Spleen (tissue), 11 donors: Measurements from ENCODE around the gene DUSP15. TPM values are rescaled to one million over a fixed set of nuclear protein-coding genes. Genes with fewer than 3 reads are reported as not detected.

Experiments used
- DNase-seq: peaks from one replicate; pipeline ENCODE4 v3.0.0-alpha.2; 2020
- H3K27ac ChIP-seq, 8 donors: fragments of 200-600 bp; sonication (generic) in 7 of 8; 1 replicate in 4 of 8; 2 replicates in 4 of 8; pipeline versions ENCODE4 v1.5.0 to v1.8.0; 2016 to 2021; ENCODE audit warnings: inconsistent platforms in 4 of 8, mild to moderate bottlenecking in 4 of 8, moderate library complexity in 1 of 8
- H3K27me3 ChIP-seq, 7 donors: fragments of 200-600 bp; sonication (generic) in 6 of 7; replicated peaks in 1 of 7; 1 replicate in 4 of 7; 2 replicates in 3 of 7; pipeline versions ENCODE4 v1.5.0 to v1.8.0; 2016 to 2021; ENCODE audit warnings: inconsistent platforms in 3 of 7, mild to moderate bottlenecking in 1 of 7
- H3K36me3 ChIP-seq, 6 donors: fragments of 200-600 bp; sonication (generic) in 5 of 6; 1 replicate in 4 of 6; 2 replicates in 2 of 6; pipeline versions ENCODE4 v1.5.0 to v1.8.0; 2016 to 2021; ENCODE audit warnings: inconsistent platforms in 2 of 6
- H3K4me1 ChIP-seq, 6 donors: fragments of 200-600 bp; sonication (generic) in 5 of 6; 1 replicate in 3 of 6; 2 replicates in 3 of 6; pipeline versions ENCODE4 v1.5.0 to v1.8.0; 2016 to 2021; ENCODE audit warnings: inconsistent platforms in 3 of 6
- H3K4me3 ChIP-seq, 8 donors: fragments of 200-600 bp; sonication (generic) in 7 of 8; 1 replicate in 4 of 8; 2 replicates in 4 of 8; pipeline versions ENCODE4 v1.5.0 to v1.8.0; 2016 to 2021; ENCODE audit warnings: inconsistent platforms in 4 of 8, mild to moderate bottlenecking in 4 of 8, moderate library complexity in 2 of 8
- H3K9me3 ChIP-seq, 8 donors: fragments of 200-600 bp; sonication (generic) in 7 of 8; 1 replicate in 4 of 8; 2 replicates in 4 of 8; pipeline versions ENCODE4 v1.5.0 to v1.8.0; 2016 to 2021; ENCODE audit warnings: inconsistent platforms in 4 of 8
- POLR2A ChIP-seq, 3 donors: fragments of 450-650 bp; IDR thresholded peaks; one replicate each; pipeline ENCODE4 v1.5.1; 2017; ENCODE audit warnings: antibody characterized with exemption in 3 of 3, mild to moderate bottlenecking in 1 of 3
- POLR2AphosphoS5 ChIP-seq, 3 donors: sonication (generic); formaldehyde crosslinking; IDR thresholded peaks; one replicate each; pipeline ENCODE4 v1.5.1; 2017; ENCODE audit warnings: antibody characterized with exemption in 3 of 3
- WGBS, 5 donors: extraction: QIAGEN DNeasy Blood & Tissue Kit in 3 of 5; methylation state at CpG; one replicate each; pipeline versions ENCODE4 v1.1.5 to v1.1.7; 2013 to 2018; 5-methylcytosine and 5-hydroxymethylcytosine counted together
- intact Hi-C: fragments of 100-400 bp; cut with DNase I; formaldehyde crosslinking; loops from one replicate; pipeline ENCODE4 v1.15.0; 2023; ENCODE audit warnings: low total_unique reads
- polyA plus RNA-seq, 3 donors: library from polyadenylated mRNA; stranded (reverse); fragments of 200-250 nt; gene quantifications; one replicate each; pipeline ENCODE4 v1.2.1, GENCODE V29; 2013
- small RNA-seq, 4 donors: library from RNA; depleted of rRNA; stranded (forward); fragments of <200 nt; gene quantifications; one replicate each; pipeline ENCODE3, GENCODE V24; 2016
- total RNA-seq, 7 donors: library from RNA; depleted of rRNA in 3 of 7; stranded (reverse); fragments of >200 nt in 3 of 7; fragmentation: NEBNext Ultra II Directional in 4 of 7; extraction: Animal tissue kit (Norgen Biotek cat#: 25700) in 4 of 7; gene quantifications; one replicate each; pipeline versions ENCODE4 v1.1.0 to v1.2.1, GENCODE V29; 2016 to 2021
- TF ChIP-seq, protein P1 (sequence below), 11 experiments: fragments of 200-600 bp in 7 of 11; fragments of 450-650 bp in 4 of 11; sonication (generic) in 4 of 11; IDR thresholded peaks in 8 of 11; conservative IDR thresholded peaks in 3 of 11; 1 replicate in 7 of 11; 2 replicates in 4 of 11; pipeline versions ENCODE4 v1.4.0 to v1.8.0; 2016 to 2021; ENCODE audit warnings: antibody characterized with exemption in 11 of 11, inconsistent platforms in 4 of 11, mild to moderate bottlenecking in 1 of 11
- donor health status: healthy with polysubstance abuse.
- donor health status: DM: no; HTN: no; CAD: no; lungs with moderate emphysema.
- donor health status: DM: no; HTN: no; CAD: no.
- donor health status: Bipolar disorder and iron deficiency.
- donor health status: healthy.
- donor health status: DM: no; HTN: no; CAD: no.
- donor health status: DM: yes; HTN: yes; CAD: no.

The DUSP15 gene
- total and polyA plus RNA-seq, 10 donors = 0.69 to 7.3 (median 2.3) TPM

DNA sequence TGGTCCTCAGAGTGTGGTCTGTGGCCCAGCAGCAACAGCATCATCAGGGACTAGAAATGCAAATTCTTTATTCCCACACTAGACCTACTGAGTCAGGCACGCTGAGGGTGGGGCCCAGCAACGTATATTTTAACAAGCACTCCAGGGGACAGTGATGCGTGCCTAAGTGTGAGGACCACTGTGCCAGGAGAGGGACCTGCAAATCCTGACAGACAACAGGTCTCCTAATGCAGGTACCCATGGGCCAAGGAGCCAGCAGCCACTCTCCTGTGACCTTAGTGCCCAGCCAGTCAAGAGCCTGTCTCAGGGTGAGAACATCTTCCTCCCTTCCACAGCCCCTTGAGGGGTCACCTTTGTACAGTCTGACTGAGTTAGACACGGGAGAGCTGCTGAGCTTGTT, 59.1 kb downstream of the DUSP15 start:
- Histone ChIP-seq H3K36me3 (peaks cover 0 to 6% (median 0%) of the 10 kb centered on the region in 6 donors), H3K4me3 (no peak overlapping the region), H3K4me1 (peaks cover 7 to 41% (median 25%) of the 10 kb centered on the region in 6 donors), H3K9me3 (no peaks in the 10 kb centered on the region), H3K27ac (no peak overlapping the region), H3K27me3 (no peaks in the 10 kb centered on the region)
- no peak for DNase-seq
- WGBS, 5 donors = 90 to 95% (median 93%) methylated on average over 4 of the region's 4 CpGs
- no peak for TF ChIP-seq POLR2AphosphoS5 (IDR thresholded peaks at IDR 0.05)
- no peak for TF ChIP-seq POLR2A (IDR thresholded peaks at IDR 0.05)
- TF ChIP-seq, protein P1, sequence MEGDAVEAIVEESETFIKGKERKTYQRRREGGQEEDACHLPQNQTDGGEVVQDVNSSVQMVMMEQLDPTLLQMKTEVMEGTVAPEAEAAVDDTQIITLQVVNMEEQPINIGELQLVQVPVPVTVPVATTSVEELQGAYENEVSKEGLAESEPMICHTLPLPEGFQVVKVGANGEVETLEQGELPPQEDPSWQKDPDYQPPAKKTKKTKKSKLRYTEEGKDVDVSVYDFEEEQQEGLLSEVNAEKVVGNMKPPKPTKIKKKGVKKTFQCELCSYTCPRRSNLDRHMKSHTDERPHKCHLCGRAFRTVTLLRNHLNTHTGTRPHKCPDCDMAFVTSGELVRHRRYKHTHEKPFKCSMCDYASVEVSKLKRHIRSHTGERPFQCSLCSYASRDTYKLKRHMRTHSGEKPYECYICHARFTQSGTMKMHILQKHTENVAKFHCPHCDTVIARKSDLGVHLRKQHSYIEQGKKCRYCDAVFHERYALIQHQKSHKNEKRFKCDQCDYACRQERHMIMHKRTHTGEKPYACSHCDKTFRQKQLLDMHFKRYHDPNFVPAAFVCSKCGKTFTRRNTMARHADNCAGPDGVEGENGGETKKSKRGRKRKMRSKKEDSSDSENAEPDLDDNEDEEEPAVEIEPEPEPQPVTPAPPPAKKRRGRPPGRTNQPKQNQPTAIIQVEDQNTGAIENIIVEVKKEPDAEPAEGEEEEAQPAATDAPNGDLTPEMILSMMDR (IDR thresholded peaks at IDR 0.05 in 8 of 11, conservative IDR thresholded peaks at IDR 0.05 in 3 of 11) = no peak
- intact Hi-C loops = no loop called here

Small RNAs within 50 kb of the gene (small RNA-seq; reads per million reads assigned to genes)
- gene RNU1-94P = 0 to 0.14 (median 0) reads per million in 4 donors

Other genes with a start within 250 kb of the DUSP15 start
- gene COX4I2, start 232.6 kb downstream of the DUSP15 start, total RNA-seq = 1 to 10 TPM in 3 of 7 donors, not detected in 4; 1.1 to 1.5 (median 1.5) TPM
- gene COX4I2, start 232.6 kb downstream of the DUSP15 start, polyA plus RNA-seq = 1 to 10 TPM; 1.9 to 4.6 (median 2.0) TPM
- gene BCL2L1, start 147.7 kb downstream of the DUSP15 start, total RNA-seq = 100 to 1,000 TPM in 4 of 7 donors, 10 to 100 TPM in 3; 70.2 to 167 (median 107) TPM
- 10 to 100 TPM; 18.7 to 55.5 (median 22.7) TPM for gene BCL2L1, start 147.7 kb downstream of the DUSP15 start, polyA plus RNA-seq
- 10 to 100 TPM in 3 of 7 donors, 1 to 10 TPM in 4; 2.6 to 16.2 (median 8.8) TPM for gene TPX2, start 131.2 kb downstream of the DUSP15 start, total RNA-seq
- gene TPX2, start 131.2 kb downstream of the DUSP15 start, polyA plus RNA-seq = 1 to 10 TPM; 1.4 to 9.3 (median 3.1) TPM
- gene MYLK2, start 51.2 kb downstream of the DUSP15 start, total RNA-seq = 1 to 10 TPM in 6 of 7 donors, under 1 TPM in 1; 0.97 to 3.4 (median 2.2) TPM
- 1 to 10 TPM; 1.7 to 1.9 (median 1.8) TPM for gene MYLK2, start 51.2 kb downstream of the DUSP15 start, polyA plus RNA-seq
- gene FOXS1, start 24.9 kb downstream of the DUSP15 start, total RNA-seq = 1 to 10 TPM; 1.4 to 5.6 (median 1.9) TPM
- gene FOXS1, start 24.9 kb downstream of the DUSP15 start, polyA plus RNA-seq = 1 to 10 TPM; 1.9 to 5.7 (median 2.8) TPM
- under 1 TPM; 0.23 to 0.79 (median 0.37) TPM for gene TTLL9, start 107 bp upstream of the DUSP15 start, total RNA-seq
- under 1 TPM; 0.22 to 0.33 (median 0.30) TPM for gene TTLL9, start 107 bp upstream of the DUSP15 start, polyA plus RNA-seq
- gene PDRG1, start 81.5 kb upstream of the DUSP15 start, total RNA-seq = 10 to 100 TPM in 4 of 7 donors, 1 to 10 TPM in 3; 8.2 to 13.9 (median 10.4) TPM
- 10 to 100 TPM; 15.8 to 21.1 (median 19.7) TPM for gene PDRG1, start 81.5 kb upstream of the DUSP15 start, polyA plus RNA-seq
- under 1 TPM in 5 of 7 donors, not detected in 2; 0.07 to 0.21 (median 0.09) TPM for gene XKR7, start 97.6 kb upstream of the DUSP15 start, total RNA-seq
- gene XKR7, start 97.6 kb upstream of the DUSP15 start, polyA plus RNA-seq = under 1 TPM; 0.02 to 0.03 (median 0.02) TPM
- gene CCM2L, start 139.9 kb upstream of the DUSP15 start, total RNA-seq = 100 to 1,000 TPM in 5 of 7 donors, 10 to 100 TPM in 2; 64.8 to 186 (median 138) TPM
- gene CCM2L, start 139.9 kb upstream of the DUSP15 start, polyA plus RNA-seq = 100 to 1,000 TPM in 1 of 3 donors, 10 to 100 TPM in 2; 27.6 to 158 (median 71.1) TPM
- gene HCK, start 181.7 kb upstream of the DUSP15 start, total RNA-seq = 100 to 1,000 TPM; 139 to 341 (median 155) TPM
- 10 to 100 TPM; 44.3 to 76.4 (median 53.0) TPM for gene HCK, start 181.7 kb upstream of the DUSP15 start, polyA plus RNA-seq
- gene TM9SF4, start 239.2 kb upstream of the DUSP15 start, total RNA-seq = 10 to 100 TPM; 33.6 to 58.3 (median 42.7) TPM
- gene TM9SF4, start 239.2 kb upstream of the DUSP15 start, polyA plus RNA-seq = 10 to 100 TPM; 12.0 to 13.7 (median 13.3) TPM